VCaP (cell line): ENCODE data around the gene MAN1C1.

Source experiments
- H3K27ac ChIP-seq: fragments of 450-650 bp; 2 replicates; pipeline ENCODE4 v1.5.1; 2017
- CTCF ChIP-seq: fragments of 450-650 bp; conservative IDR thresholded peaks from 2 replicates; pipeline ENCODE4 v1.5.1; 2017; ENCODE audit warnings: mild to moderate bottlenecking, moderate library complexity

MAN1C1 gene

GRCh38 chr1:25720624-25721023, 104.0 kb downstream of the MAN1C1 start:
- TF ChIP-seq CTCF, result no peak
- H3K27ac ChIP-seq, result no peak overlapping the region

GRCh38 chr1:25723250-25723880, 106.8 kb downstream of the MAN1C1 start:
- TF ChIP-seq CTCF, result no peak
- H3K27ac ChIP-seq, result no peak overlapping the region

- no peak for TF ChIP-seq CTCF
- H3K27ac ChIP-seq, result no peak overlapping the region
These were observed 107.6 kb downstream of the MAN1C1 start for GRCh38 chr1:25724201-25724600.

GRCh38 chr1:25724966-25725365, 108.4 kb downstream of the MAN1C1 start:
- H3K27ac ChIP-seq, result no peak overlapping the region
- TF ChIP-seq CTCF, result no peak

GRCh38 chr1:25725482-25725881, 108.9 kb downstream of the MAN1C1 start:
- H3K27ac ChIP-seq, result no peak overlapping the region
- TF ChIP-seq CTCF, result no peak

GRCh38 chr1:25727088-25727487, 110.5 kb downstream of the MAN1C1 start:
- peak overlapping the region; percentile 81 for H3K27ac ChIP-seq
- no peak for TF ChIP-seq CTCF

GRCh38 chr1:25727635-25728286, 111.2 kb downstream of the MAN1C1 start:
- no peak for TF ChIP-seq CTCF
- peak overlapping the region; percentile 81 for H3K27ac ChIP-seq
